HepG2 (cell line): Measurements from ENCODE around the gene IST1. TPM values are rescaled to one million over a fixed set of nuclear protein-coding genes. Genes with fewer than 3 reads are reported as not detected.

Experiments
- HNRNPH1 ChIP-seq: fragments of 200-400 bp; formaldehyde crosslinking; optimal IDR thresholded peaks from 2 replicates; pipeline ENCODE3; 2017; ENCODE audit warnings: mild to moderate bottlenecking, low read depth, low read length
- HNRNPLL ChIP-seq: fragments of 200-400 bp; formaldehyde crosslinking; IDR thresholded peaks from 2 replicates; pipeline ENCODE4 v1.6.1; 2017; ENCODE audit warnings: mild to moderate bottlenecking, low read depth, low read length; ENCODE audit not compliant: poor library complexity, severe bottlenecking
- IRF9 ChIP-seq: sonication (generic); formaldehyde crosslinking; IDR thresholded peaks from 2 replicates; pipeline ENCODE4 v1.8.0; 2022; ENCODE audit warnings: missing genetic modification reagents, mild to moderate bottlenecking, borderline replicate concordance
- NBN ChIP-seq: fragments of 450-650 bp; conservative IDR thresholded peaks from 2 replicates; pipeline ENCODE4 v1.6.1; 2017
- NFKBIZ ChIP-seq: IDR thresholded peaks from 2 replicates; pipeline ENCODE4 v1.6.1; 2018; ENCODE audit warnings: missing genetic modification reagents, missing compliant biosample characterization
- NFRKB ChIP-seq: fragments of 450-650 bp; IDR thresholded peaks from 2 replicates; pipeline ENCODE4 v1.6.1; 2017
- PHB2 ChIP-seq: fragments of 450-650 bp; IDR thresholded peaks from 2 replicates; pipeline ENCODE4 v1.6.1; 2018; ENCODE audit not compliant: partially characterized antibody
- SMYD3 ChIP-seq: sonication (generic); formaldehyde crosslinking; IDR thresholded peaks from 2 replicates; pipeline ENCODE4 v1.8.1; 2023; ENCODE audit warnings: mild to moderate bottlenecking, missing genetic modification reagents
- THAP11 ChIP-seq: IDR thresholded peaks from 2 replicates; pipeline ENCODE4 v1.6.1; 2016; ENCODE audit warnings: missing biosample characterization, missing genetic modification reagents
- ZNF558 ChIP-seq: sonication (generic); formaldehyde crosslinking; IDR thresholded peaks from 2 replicates; pipeline ENCODE4 v1.9.0; 2022; ENCODE audit warnings: mild to moderate bottlenecking, missing genetic modification reagents, borderline replicate concordance
- ZNF609 ChIP-seq: sonication (generic); formaldehyde crosslinking; IDR thresholded peaks from 2 replicates; pipeline ENCODE4 v1.4.0; 2020; ENCODE audit warnings: mild to moderate bottlenecking, missing genetic modification reagents, borderline replicate concordance
- ZNF75D ChIP-seq: sonication (generic); formaldehyde crosslinking; IDR thresholded peaks from 2 replicates; pipeline ENCODE4 v1.8.1; 2023; ENCODE audit warnings: missing genetic modification reagents, mild to moderate bottlenecking, borderline replicate concordance
- ZNF770 ChIP-seq: sonication (generic); formaldehyde crosslinking; IDR thresholded peaks from 2 replicates; pipeline ENCODE4 v1.5.0; 2020; ENCODE audit warnings: mild to moderate bottlenecking, missing genetic modification reagents
- ZNF772 ChIP-seq: sonication (generic); formaldehyde crosslinking; IDR thresholded peaks from 2 replicates; pipeline ENCODE4 v1.5.0; 2020; ENCODE audit warnings: mild to moderate bottlenecking, missing genetic modification reagents
- ZSCAN9 ChIP-seq: IDR thresholded peaks from 2 replicates; pipeline ENCODE4 v1.6.1; 2016; ENCODE audit warnings: borderline replicate concordance
- polyA plus RNA-seq, 8 experiments: library from polyadenylated mRNA; depleted of rRNA in 3 of 8; stranded (reverse) in 7 of 8; unstranded in 1 of 8; fragments of >200 nt; fragmentation: Illumina TruSeq in 4 of 8; extraction: Trizol in 4 of 8; gene quantifications; 2 replicates each; pipeline versions ENCODE4 v1.2.1 to v1.2.3, GENCODE V29; 2011 to 2016; ENCODE audit warnings: low read depth in 4 of 8, missing spikeins in 1 of 8, mixed read lengths in 1 of 8; ENCODE audit not compliant: insufficient read depth in 1 of 8
- total RNA-seq, 5 experiments: library from RNA; depleted of rRNA; stranded (reverse); fragments of >200 nt; fragmentation: Illumina TruSeq; extraction: Trizol; gene quantifications; 2 replicates each; pipeline ENCODE4 v1.2.3, GENCODE V29; 2016; ENCODE audit warnings: low read depth in 1 of 5
- TF ChIP-seq, protein P1 (sequence below): sonication (generic); formaldehyde crosslinking; IDR thresholded peaks from 2 replicates; pipeline ENCODE4 v1.5.0; 2020; ENCODE audit warnings: mild to moderate bottlenecking, missing genetic modification reagents, borderline replicate concordance
- TF ChIP-seq, protein P2 (sequence below): IDR thresholded peaks from 2 replicates; pipeline ENCODE4 v1.6.1; 2016; ENCODE audit warnings: low read depth, borderline replicate concordance

IST1 gene
- total and polyA plus RNA-seq, 2 of the 13 experiments (the other 11 are each of a cell fraction or from before 2014, with no cell fraction given), result 346 to 415 TPM

- peak; percentile 66; the same call in 1 of the 2 replicates for TF ChIP-seq IRF9
- TF ChIP-seq, protein P1, sequence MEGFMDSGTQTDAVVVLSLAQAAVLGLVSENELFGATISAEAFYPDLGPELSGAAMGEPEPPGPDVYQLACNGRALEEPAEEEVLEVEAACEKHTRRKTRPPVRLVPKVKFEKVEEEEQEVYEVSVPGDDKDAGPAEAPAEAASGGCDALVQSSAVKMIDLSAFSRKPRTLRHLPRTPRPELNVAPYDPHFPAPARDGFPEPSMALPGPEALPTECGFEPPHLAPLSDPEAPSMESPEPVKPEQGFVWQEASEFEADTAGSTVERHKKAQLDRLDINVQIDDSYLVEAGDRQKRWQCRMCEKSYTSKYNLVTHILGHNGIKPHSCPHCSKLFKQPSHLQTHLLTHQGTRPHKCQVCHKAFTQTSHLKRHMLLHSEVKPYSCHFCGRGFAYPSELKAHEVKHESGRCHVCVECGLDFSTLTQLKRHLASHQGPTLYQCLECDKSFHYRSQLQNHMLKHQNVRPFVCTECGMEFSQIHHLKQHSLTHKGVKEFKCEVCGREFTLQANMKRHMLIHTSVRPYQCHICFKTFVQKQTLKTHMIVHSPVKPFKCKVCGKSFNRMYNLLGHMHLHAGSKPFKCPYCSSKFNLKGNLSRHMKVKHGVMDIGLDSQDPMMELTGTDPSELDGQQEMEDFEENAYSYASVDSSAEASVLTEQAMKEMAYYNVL (CRISPR knock-in tag), result no peak
- no peak for TF ChIP-seq NFRKB
- peak; percentile 33 for TF ChIP-seq HNRNPLL
- TF ChIP-seq ZNF75D (CRISPR knock-in tag), result no peak
- no peak for TF ChIP-seq SMYD3 (CRISPR knock-in tag)
- peak; percentile 75; the same call in 1 of the 2 replicates for TF ChIP-seq ZNF558 (CRISPR knock-in tag)
- no peak for TF ChIP-seq PHB2
- 0 out of 2 replicates have a peak, but pooled peaks have one; percentile 30 for TF ChIP-seq THAP11 (CRISPR knock-in tag)
- TF ChIP-seq ZNF609, result peak; percentile 55
- TF ChIP-seq ZNF770 (CRISPR knock-in tag), result peak; percentile 66; the same call in 1 of the 2 replicates
- TF ChIP-seq NBN, result no peak
- no peak for TF ChIP-seq ZSCAN9
- TF ChIP-seq, protein P2, sequence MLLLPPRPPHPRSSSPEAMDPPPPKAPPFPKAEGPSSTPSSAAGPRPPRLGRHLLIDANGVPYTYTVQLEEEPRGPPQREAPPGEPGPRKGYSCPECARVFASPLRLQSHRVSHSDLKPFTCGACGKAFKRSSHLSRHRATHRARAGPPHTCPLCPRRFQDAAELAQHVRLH, result no peak
- TF ChIP-seq HNRNPH1, result no peak
- no peak; the same call in 1 of the 2 replicates for TF ChIP-seq ZNF772 (CRISPR knock-in tag)
- no peak for TF ChIP-seq NFKBIZ (CRISPR knock-in tag)
Observed at GRCh38 chr16:71883849-71884638, 11.3 kb upstream of the IST1 start, which contains the start of gene ZNF821 (continued).
